Umbilical cord (tissue), 2 donors: Measurements from ENCODE around the gene IRF5. TPM values are rescaled to one million over a fixed set of nuclear protein-coding genes. Genes with fewer than 3 reads are reported as not detected.
"Not testable (repeated sequence)": the region's sequence is repeated elsewhere in the genome, so short reads cannot be mapped to it uniquely, and the experiment has no call there.

Experiments
- DNase-seq: peaks from one replicate; pipeline ENCODE4 v3.0.0-alpha.2; 2015; ENCODE audit warnings: low spot score
- total RNA-seq: library from RNA; depleted of rRNA; stranded (reverse); fragments of >200 nt; gene quantifications from one replicate; pipeline ENCODE4 v1.2.3, GENCODE V29; 2014; ENCODE audit warnings: low replicate concordance; ENCODE audit not compliant: insufficient read depth

IRF5 gene
- total RNA-seq, 1 donor from 2014 or later, result 5.5 TPM

DNA sequence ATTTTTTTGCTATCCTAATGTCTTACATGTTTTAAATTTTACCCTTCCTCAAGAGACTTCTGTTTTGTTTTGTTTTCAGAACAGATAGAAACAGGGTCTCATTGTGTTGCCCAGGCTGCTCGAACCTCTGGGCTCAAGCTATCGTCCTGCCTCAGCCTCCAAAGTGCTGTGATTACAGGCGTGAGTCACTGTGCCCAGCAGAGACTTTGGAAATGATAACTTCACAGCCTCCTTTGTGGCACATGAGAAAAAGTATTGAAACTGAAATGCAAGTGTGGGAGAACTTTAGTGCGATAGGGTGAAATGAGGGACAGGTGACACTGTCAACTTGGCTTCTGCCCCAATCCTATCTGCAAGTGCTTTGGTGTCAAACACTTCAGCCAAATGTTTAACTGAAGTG is 21.6 kb downstream of the IRF5 start:
- DNase-seq, result no peak

DNA sequence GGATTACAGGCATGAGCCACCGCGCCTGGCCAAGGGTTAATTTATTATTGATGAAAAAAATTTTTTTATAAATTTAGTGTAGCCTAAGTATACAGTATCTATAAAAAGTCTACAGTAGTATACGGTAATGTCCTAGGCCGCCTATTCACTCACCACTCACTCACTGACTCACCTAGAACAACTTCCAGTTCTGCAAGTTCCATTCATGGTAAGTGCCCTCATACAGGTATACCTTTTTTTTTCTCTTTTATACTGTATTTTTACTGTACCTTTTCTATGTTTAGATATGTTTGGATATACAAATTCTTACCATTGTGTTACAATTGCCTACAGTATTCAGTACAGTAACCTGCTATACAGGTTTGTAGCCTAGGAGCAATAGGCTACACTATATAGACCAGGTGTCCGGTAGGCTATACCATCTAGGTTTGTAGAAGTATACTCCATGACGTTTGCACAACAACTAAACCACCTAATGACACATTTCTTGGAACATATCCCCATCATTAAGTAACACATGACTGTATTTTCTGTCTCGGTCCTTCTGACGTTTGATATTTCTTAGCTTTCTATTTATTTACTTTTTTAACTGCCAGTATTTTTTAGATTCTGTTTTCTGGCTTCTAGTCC is 23.4 kb downstream of the IRF5 start:
- no peak for DNase-seq

- DNase-seq, result no peak
Observed at GRCh38 chr7:128962899-128963298, 25.2 kb downstream of the IRF5 start.

DNA sequence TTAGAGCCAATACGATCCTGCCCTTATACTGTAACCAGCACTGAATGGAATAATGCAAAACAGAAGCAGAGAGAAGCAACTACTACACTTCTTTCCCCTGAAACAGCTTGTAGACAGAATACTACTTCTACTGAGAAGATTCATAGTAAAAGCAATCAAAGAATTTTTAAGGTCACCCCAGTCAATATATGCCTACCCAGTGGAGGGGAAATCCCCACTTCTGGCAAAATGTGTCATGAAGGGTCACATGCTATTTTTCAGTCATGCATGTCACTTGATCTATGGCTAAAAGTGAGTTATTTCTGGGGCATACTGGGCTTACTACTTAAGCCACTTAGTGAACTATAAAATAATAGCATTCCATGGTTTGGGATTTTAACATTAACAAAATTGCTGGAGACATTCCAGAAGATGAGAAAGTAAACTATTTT is 25.6 kb downstream of the IRF5 start:
- no peak for DNase-seq

DNA sequence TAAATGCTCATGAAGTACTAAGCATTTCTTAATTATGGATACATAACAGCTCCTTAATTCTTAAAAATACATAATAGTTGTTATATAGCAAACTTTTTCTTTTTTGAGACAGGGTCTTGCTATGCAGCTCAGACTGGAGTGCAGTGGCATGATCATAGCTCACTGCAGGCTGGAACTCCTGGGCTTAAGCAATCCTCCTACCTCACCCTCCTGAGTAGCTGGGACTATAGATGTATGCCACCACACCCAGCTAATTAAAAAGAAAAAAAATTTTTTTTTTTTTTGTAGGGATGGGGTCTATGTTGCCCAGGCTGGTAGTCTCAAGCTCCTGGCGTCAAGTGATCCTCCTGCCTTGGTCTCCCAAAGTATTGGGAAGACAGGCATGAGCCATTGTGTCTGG is 30.9 kb downstream of the IRF5 start:
- DNase-seq, result no peak

DNA sequence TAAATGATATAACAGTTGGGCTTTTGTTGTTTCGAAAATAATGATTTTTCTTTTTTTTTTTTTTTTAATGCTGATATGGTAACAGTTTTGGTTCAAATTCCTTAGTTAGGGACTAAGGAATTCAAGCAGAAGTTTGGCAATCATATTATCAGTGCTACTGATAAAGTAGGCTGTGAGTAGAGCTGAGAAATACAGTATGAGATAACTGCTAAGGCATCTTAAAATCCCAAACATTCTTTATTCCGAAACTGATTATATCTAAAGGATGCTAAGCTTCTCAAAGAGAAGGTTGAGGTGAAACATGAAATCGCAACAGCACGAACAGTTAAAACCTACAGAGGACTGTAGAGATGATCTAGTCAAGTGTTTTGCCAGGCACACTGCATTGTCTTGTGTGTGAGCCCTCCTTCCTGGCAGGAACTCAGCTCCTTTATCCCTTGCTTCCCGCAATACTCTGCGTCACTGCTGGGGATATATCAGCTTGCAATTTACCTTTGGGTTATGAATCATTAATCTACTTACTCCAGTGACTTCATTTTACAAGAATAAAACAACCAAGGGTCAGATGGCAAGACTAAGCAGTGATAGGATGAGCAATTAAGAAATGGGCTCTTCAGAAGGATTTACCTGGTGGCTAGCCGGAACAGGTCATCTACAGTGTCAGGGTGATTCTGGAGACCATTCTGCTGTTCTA is 36.7 kb downstream of the IRF5 start:
- peak; percentile 43 for DNase-seq

GRCh38 chr7:128982105-128982504 is 44.4 kb downstream of the IRF5 start:
- no peak for DNase-seq

- DNase-seq, result no peak
Observed at GRCh38 chr7:128985660-128986059, 47.9 kb downstream of the IRF5 start.

GRCh38 chr7:128986609-128987008 is 48.9 kb downstream of the IRF5 start:
- peak; percentile 39 for DNase-seq

- DNase-seq, result no peak
Observed at GRCh38 chr7:128988372-128988771, 50.6 kb downstream of the IRF5 start.

- DNase-seq, result no peak
Observed at GRCh38 chr7:128989961-128990360, 52.2 kb downstream of the IRF5 start.

DNA sequence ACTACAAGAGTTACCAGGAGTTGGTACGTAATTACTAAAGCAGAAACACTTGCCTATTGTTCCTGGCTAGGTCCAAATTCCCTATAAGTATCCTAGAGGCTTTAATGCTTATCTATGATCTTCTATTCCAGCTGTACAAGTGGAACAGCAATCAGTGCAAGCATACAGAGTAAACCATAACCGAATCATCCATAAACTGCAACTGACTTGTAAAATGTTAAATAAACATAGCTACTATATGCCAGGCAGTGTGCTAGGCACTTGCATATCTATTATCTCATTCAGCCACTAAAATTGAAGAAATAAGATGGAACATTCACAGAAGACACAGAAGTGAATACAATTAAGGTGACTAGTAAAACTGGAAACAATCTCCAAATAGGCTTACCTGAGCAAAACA is 55.7 kb downstream of the IRF5 start:
- no peak for DNase-seq

GRCh38 chr7:128994560-128994959 is 56.8 kb downstream of the IRF5 start:
- not testable (repeated sequence) for DNase-seq

DNA sequence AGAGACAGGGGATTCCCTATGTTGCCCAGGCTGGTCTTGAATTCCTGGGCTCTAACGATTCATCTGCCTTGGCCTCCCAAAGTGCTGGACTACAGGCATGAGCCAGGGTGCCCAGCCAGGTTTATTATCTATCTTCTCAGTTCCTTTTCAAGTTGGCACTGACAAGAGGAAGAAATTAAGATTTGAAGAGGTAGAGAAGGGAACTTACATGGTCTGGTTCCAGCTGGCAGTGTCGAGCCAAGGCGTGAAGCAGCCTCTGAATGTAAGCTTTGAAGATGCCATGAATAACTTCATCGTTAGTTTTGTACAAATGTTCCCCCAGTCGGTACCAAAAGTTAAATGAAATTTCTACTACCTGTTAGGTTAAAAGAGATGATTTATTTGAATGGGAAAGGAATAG is 59.5 kb downstream of the IRF5 start:
- DNase-seq, result no peak

Other genes starting within 250 kb of the IRF5 start
- gene CALU, start 198.6 kb upstream of the IRF5 start, total RNA-seq, result 413 TPM
- gene OPN1SW, start 162.1 kb upstream of the IRF5 start, total RNA-seq, result not detected
- gene CCDC136, start 146.0 kb upstream of the IRF5 start, total RNA-seq, result 6.0 TPM
- gene FLNC, start 107.5 kb upstream of the IRF5 start, total RNA-seq, result 204 TPM
- 69.3 TPM for gene ATP6V1F, start 75.1 kb upstream of the IRF5 start, total RNA-seq
- gene KCP, start 27.2 kb upstream of the IRF5 start, total RNA-seq, result 1.4 TPM
- gene TNPO3, start 117.2 kb downstream of the IRF5 start, total RNA-seq, result 32.5 TPM
- gene TSPAN33, start 206.8 kb downstream of the IRF5 start, total RNA-seq, result 7.7 TPM